ENCODE measurements around the gene MSX2. TPM values are rescaled to one million over a fixed set of nuclear protein-coding genes. Genes with fewer than 3 reads are reported as not detected.

Gene MSX2
- total and polyA plus RNA-seq, 4 donors = 0.34 to 2.1 (median 0.80) TPM

DNA sequence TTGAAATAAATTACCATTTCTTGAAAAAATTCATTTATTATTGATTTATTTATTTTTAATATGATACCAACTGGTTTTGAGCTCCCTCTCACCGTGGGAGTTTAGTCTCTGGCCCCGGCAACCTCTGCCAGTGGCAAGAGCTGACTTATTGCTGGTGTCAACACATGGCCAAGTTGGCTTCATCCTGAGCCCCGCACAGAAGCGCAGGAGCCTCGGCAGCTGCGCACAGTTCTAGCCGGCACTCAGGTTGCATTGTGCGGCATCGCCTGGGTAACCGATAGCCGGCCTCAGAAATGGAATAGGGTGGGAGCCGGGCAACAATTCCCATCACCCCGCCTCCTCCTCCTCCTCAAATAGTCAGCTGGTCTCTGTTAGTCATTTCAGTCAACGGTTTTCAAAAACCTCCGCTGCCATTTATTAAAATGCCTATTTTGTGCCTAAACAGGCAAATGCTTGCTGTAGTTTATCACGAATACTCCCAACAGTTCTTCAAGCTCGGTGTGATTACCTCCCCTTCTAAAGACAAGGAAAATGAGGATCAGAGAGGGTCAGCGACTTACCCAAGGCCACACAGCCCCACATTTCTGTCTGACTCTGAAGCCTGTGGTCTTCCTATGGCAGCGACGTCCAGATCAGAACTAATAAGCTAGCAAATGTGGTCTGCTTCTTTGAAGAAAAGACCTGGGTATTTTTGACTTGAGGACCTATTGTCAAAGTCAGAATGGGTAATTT is 15.7 kb upstream of the MSX2 start:
- H3K4me3 ChIP-seq = no peak overlapping the region
- DNase-seq (no peak), ATAC-seq (ENCODE audit: insufficient read depth, low FRiP score) (no peak)
- H3K27ac ChIP-seq (ENCODE audit: low read depth in 1 of 2, low read length in 1 of 2) = no peak overlapping the region
- H3K36me3 ChIP-seq (ENCODE audit: control insufficient read depth in 4 of 4, insufficient read depth in 4 of 4, low read length in 4 of 4) = no peaks in the 10 kb centered on the region
- peaks cover 0 to 4% (median 0%) of the 10 kb centered on the region in 5 donors for H3K4me1 ChIP-seq (ENCODE audit: control insufficient read depth in 5 of 5, insufficient read depth in 5 of 5, low read length in 5 of 5)
- peaks cover 0 to 2% (median 0%) of the 10 kb centered on the region in 4 donors for H3K9me3 ChIP-seq (ENCODE audit: control insufficient read depth in 4 of 4, insufficient read depth in 3 of 4, low read length in 3 of 4)
- peaks cover 3 to 22% (median 16%) of the 10 kb centered on the region in 3 donors for H3K27me3 ChIP-seq (ENCODE audit: control insufficient read depth in 3 of 3, insufficient read depth in 3 of 3, low read length in 2 of 3)
- H3K9ac ChIP-seq (ENCODE audit: insufficient read depth in 1 of 2, low read length in 2 of 2) = no peak overlapping the region
- WGBS, 2 donors = 56 to 66% methylated on average over 20 of the region's 20 CpGs
- TF ChIP-seq, protein P1, sequence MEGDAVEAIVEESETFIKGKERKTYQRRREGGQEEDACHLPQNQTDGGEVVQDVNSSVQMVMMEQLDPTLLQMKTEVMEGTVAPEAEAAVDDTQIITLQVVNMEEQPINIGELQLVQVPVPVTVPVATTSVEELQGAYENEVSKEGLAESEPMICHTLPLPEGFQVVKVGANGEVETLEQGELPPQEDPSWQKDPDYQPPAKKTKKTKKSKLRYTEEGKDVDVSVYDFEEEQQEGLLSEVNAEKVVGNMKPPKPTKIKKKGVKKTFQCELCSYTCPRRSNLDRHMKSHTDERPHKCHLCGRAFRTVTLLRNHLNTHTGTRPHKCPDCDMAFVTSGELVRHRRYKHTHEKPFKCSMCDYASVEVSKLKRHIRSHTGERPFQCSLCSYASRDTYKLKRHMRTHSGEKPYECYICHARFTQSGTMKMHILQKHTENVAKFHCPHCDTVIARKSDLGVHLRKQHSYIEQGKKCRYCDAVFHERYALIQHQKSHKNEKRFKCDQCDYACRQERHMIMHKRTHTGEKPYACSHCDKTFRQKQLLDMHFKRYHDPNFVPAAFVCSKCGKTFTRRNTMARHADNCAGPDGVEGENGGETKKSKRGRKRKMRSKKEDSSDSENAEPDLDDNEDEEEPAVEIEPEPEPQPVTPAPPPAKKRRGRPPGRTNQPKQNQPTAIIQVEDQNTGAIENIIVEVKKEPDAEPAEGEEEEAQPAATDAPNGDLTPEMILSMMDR (IDR thresholded peaks at IDR 0.05; ENCODE audit: control extremely low read depth, extremely low read depth) = no peak

DNA sequence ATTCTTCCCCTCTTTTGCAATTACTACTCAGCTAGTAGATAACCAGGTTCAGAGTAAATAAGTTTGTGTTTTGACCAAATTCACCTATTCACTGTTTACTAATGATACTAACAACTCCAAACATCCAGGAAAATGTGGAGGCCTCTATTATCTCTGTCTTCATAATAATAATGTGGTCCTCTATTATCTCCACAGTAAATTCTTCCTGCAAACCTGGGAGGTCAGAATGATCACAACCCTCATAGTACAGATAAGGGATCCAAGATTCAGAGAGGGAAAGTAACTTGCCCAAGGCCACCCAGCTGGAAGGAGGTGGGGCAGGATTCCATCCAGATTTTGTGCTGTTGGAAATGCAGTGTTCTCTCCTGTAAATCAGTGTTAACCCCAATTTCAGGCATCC is 9.6 kb upstream of the MSX2 start:
- peaks cover 4 to 66% (median 27%) of the 10 kb centered on the region in 3 donors for H3K27me3 ChIP-seq (ENCODE audit: control insufficient read depth in 3 of 3, insufficient read depth in 3 of 3, low read length in 2 of 3)
- no peak overlapping the region for H3K9ac ChIP-seq (ENCODE audit: insufficient read depth in 1 of 2, low read length in 2 of 2)
- H3K9me3 ChIP-seq (ENCODE audit: control insufficient read depth in 4 of 4, insufficient read depth in 3 of 4, low read length in 3 of 4) = peaks cover 0 to 1% (median 0%) of the 10 kb centered on the region in 4 donors
- no peak overlapping the region for H3K4me3 ChIP-seq
- no peaks in the 10 kb centered on the region for H3K4me1 ChIP-seq (ENCODE audit: control insufficient read depth in 5 of 5, insufficient read depth in 5 of 5, low read length in 5 of 5)
- no peak overlapping the region for H3K27ac ChIP-seq (ENCODE audit: low read depth in 1 of 2, low read length in 1 of 2)
- no peaks in the 10 kb centered on the region for H3K36me3 ChIP-seq (ENCODE audit: control insufficient read depth in 4 of 4, insufficient read depth in 4 of 4, low read length in 4 of 4)
- ATAC-seq (ENCODE audit: insufficient read depth, low FRiP score) (no peak), DNase-seq (no peak)
- TF ChIP-seq, protein P1 (IDR thresholded peaks at IDR 0.05; ENCODE audit: control extremely low read depth, extremely low read depth) = no peak

DNA sequence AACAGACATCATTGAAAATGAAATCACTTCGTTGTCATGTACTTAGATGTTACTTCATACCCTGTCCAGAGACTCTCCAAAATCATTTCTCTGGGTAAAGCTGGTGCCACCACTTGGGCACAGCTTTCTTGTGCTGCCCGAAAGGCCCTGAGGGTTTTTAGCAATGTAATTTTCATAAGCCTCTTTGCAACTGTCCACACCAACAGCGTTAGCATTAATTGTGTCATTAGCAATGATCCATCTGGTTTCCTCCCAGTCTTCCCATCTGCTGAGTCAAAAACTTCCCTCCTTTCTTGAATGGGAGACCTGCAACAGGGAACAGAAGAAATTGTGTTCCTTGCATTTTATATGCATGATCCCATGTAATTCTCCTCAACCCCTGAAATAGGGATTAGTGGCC is 8.6 kb upstream of the MSX2 start:
- no peak overlapping the region for H3K27ac ChIP-seq (ENCODE audit: low read depth in 1 of 2, low read length in 1 of 2)
- ATAC-seq (ENCODE audit: insufficient read depth, low FRiP score) (no peak), DNase-seq (no peak)
- H3K4me3 ChIP-seq = no peak overlapping the region
- H3K36me3 ChIP-seq (ENCODE audit: control insufficient read depth in 4 of 4, insufficient read depth in 4 of 4, low read length in 4 of 4) = no peaks in the 10 kb centered on the region
- H3K27me3 ChIP-seq (ENCODE audit: control insufficient read depth in 3 of 3, insufficient read depth in 3 of 3, low read length in 2 of 3) = peaks cover 4 to 75% (median 37%) of the 10 kb centered on the region in 3 donors
- H3K9ac ChIP-seq (ENCODE audit: insufficient read depth in 1 of 2, low read length in 2 of 2) = no peak overlapping the region
- WGBS, 2 donors = 67 to 77% methylated on average over 3 of the region's 3 CpGs
- peaks cover 0 to 1% (median 0%) of the 10 kb centered on the region in 4 donors for H3K9me3 ChIP-seq (ENCODE audit: control insufficient read depth in 4 of 4, insufficient read depth in 3 of 4, low read length in 3 of 4)
- TF ChIP-seq, protein P1 (IDR thresholded peaks at IDR 0.05; ENCODE audit: control extremely low read depth, extremely low read depth) = no peak
- H3K4me1 ChIP-seq (ENCODE audit: control insufficient read depth in 5 of 5, insufficient read depth in 5 of 5, low read length in 5 of 5) = peaks cover 0 to 4% (median 0%) of the 10 kb centered on the region in 5 donors
